Astrocyte (in vitro differentiated cells and primary cell): Measurements from ENCODE around the gene CELF4. TPM values are rescaled to one million over a fixed set of nuclear protein-coding genes. Genes with fewer than 3 reads are reported as not detected.

Experiments
- DNase-seq: peaks from one replicate; pipeline ENCODE4 v3.0.0-alpha.2; 2010; ENCODE audit warnings: low read depth
- FAIRE-seq: peaks from 2 replicates; lab custom pipeline; 2011; peaks lifted over from hg19 to GRCh38; lab: Jason Lieb, UNC
- H2AFZ ChIP-seq: 2 replicates; pipeline ENCODE4 v1.6.0; 2012; ENCODE audit warnings: low read depth, low read length, inconsistent platforms
- H3K27ac ChIP-seq: 2 replicates; pipeline ENCODE4 v1.5.1; 2011; ENCODE audit warnings: low read depth, low read length, inconsistent platforms
- H3K27me3 ChIP-seq: 2 replicates; pipeline ENCODE4 v1.6.0; 2011; ENCODE audit warnings: low read length, inconsistent platforms; ENCODE audit not compliant: insufficient read depth
- H3K36me3 ChIP-seq: 2 replicates; pipeline ENCODE4 v1.5.1; 2011; ENCODE audit warnings: low read length, inconsistent platforms; ENCODE audit not compliant: insufficient read depth
- H3K4me1 ChIP-seq: 2 replicates; pipeline ENCODE4 v1.5.1; 2011; ENCODE audit warnings: low read length, inconsistent platforms; ENCODE audit not compliant: insufficient read depth
- H3K4me2 ChIP-seq: 2 replicates; pipeline ENCODE4 v1.6.0; 2012; ENCODE audit warnings: low read length, inconsistent platforms
- H3K4me3 ChIP-seq: 2 replicates; pipeline ENCODE4 v1.5.1; 2011; ENCODE audit warnings: low read depth, mild to moderate bottlenecking, low read length, inconsistent platforms; ENCODE audit not compliant: insufficient read depth
- H3K79me2 ChIP-seq: 2 replicates; pipeline ENCODE4 v1.6.0; 2012; ENCODE audit warnings: mild to moderate bottlenecking, low read length, inconsistent platforms; ENCODE audit not compliant: insufficient read depth
- H3K9ac ChIP-seq: 2 replicates; pipeline ENCODE4 v1.6.0; 2012; ENCODE audit warnings: mild to moderate bottlenecking, low read length, inconsistent platforms
- H3K9me3 ChIP-seq: 2 replicates; pipeline ENCODE4 v1.5.1; 2012; ENCODE audit warnings: low read depth, mild to moderate bottlenecking, low read length, inconsistent platforms; ENCODE audit not compliant: insufficient read depth
- H4K20me1 ChIP-seq: 2 replicates; pipeline ENCODE4 v1.6.0; 2012; ENCODE audit warnings: low read length, inconsistent platforms; ENCODE audit not compliant: insufficient read depth
- H3K27ac Mint-ChIP-seq: one replicate; pipeline ENCODE4 v1.8.0; 2021; ENCODE audit warnings: mild to moderate bottlenecking, mixed read lengths; ENCODE audit not compliant: unreplicated experiment
- H3K27me3 Mint-ChIP-seq: one replicate; pipeline ENCODE4 v1.8.0; 2021; ENCODE audit warnings: low read depth, mixed read lengths; ENCODE audit not compliant: unreplicated experiment
- H3K36me3 Mint-ChIP-seq: one replicate; pipeline ENCODE4 v1.8.0; 2021; ENCODE audit warnings: low read depth, mixed read lengths; ENCODE audit not compliant: unreplicated experiment
- H3K4me1 Mint-ChIP-seq: one replicate; pipeline ENCODE4 v1.8.0; 2021; ENCODE audit warnings: low read depth, mixed read lengths; ENCODE audit not compliant: unreplicated experiment
- H3K4me3 Mint-ChIP-seq: one replicate; pipeline ENCODE4 v1.8.0; 2021; ENCODE audit warnings: mild to moderate bottlenecking, moderate library complexity, mixed read lengths; ENCODE audit not compliant: unreplicated experiment
- H3K9me3 Mint-ChIP-seq: one replicate; pipeline ENCODE4 v1.8.0; 2021; ENCODE audit warnings: mild to moderate bottlenecking, mixed read lengths; ENCODE audit not compliant: unreplicated experiment
- EZH2 ChIP-seq: IDR thresholded peaks from 2 replicates; pipeline ENCODE4 v1.6.1; 2012; ENCODE audit warnings: mild to moderate bottlenecking, low read length, inconsistent platforms; ENCODE audit not compliant: insufficient read depth
- total RNA-seq: library from RNA; stranded (reverse); gene quantifications from 2 replicates; pipeline ENCODE4 v1.2.1, GENCODE V29; 2021
- TF ChIP-seq, protein P1 (sequence below): IDR thresholded peaks from 2 replicates; pipeline ENCODE4 v1.5.1; 2011; ENCODE audit warnings: low read depth, mild to moderate bottlenecking, inconsistent platforms, low read length, moderate library complexity; ENCODE audit not compliant: insufficient read depth

Gene CELF4
- total RNA-seq, 1 donor from 2014 or later = 0.16 TPM

DNA sequence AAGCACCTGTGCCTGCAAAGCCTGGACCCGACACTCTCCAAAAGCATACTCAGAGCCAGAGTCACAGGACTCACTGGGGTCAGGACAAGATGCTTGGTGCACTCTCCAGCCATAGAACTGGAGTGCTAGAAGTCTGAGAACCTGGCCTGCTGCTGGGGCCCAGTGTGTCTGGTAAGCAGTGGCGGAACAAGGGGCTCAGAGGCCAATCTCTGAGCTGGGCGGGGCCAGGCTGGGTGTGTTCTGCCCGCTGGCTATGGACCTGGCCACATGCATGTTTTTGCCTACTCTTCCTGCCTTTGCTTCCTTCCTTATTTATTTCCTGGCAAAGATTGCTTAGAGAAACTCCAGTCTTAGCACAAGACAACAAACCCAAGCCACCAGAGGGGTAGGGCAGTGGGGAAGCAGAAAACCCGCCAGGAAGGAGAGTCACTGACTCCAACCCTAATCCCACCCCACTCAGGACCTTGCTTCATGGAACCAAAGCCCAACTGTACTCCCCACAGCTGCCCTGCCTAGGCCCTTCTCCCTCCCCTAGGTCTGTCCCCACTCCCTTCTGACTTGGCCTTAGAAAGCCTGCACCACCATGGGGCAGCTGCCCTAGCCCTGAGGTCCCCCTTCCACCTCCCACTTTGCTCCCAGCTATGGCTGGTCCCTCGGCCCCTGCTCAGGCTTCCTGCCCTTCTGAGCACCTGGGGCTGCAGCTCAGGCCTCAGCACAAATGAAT is 315.5 kb downstream of the CELF4 start:
- H3K9me3 Mint-ChIP-seq = peaks cover 3% of the 10 kb centered on the region
- Histone ChIP-seq H3K36me3 (no peaks in the 10 kb centered on the region), H3K27ac (no peak overlapping the region), H2AFZ (no peak overlapping the region), H3K4me3 (no peak overlapping the region), H3K4me2 (no peak overlapping the region), H3K79me2 (no peaks in the 10 kb centered on the region), H3K4me1 (peaks cover 3% of the 10 kb centered on the region), H3K9ac (no peak overlapping the region), H3K9me3 (no peaks in the 10 kb centered on the region), H3K27me3 (peaks cover 5% of the 10 kb centered on the region), H4K20me1 (no peaks in the 10 kb centered on the region)
- no peak overlapping the region for H3K4me3 Mint-ChIP-seq
- DNase-seq = no peak
- H3K27ac Mint-ChIP-seq = no peak overlapping the region
- H3K36me3 Mint-ChIP-seq = no peaks in the 10 kb centered on the region
- no peaks in the 10 kb centered on the region for H3K4me1 Mint-ChIP-seq
- TF ChIP-seq EZH2 = no peak
- TF ChIP-seq, protein P1, sequence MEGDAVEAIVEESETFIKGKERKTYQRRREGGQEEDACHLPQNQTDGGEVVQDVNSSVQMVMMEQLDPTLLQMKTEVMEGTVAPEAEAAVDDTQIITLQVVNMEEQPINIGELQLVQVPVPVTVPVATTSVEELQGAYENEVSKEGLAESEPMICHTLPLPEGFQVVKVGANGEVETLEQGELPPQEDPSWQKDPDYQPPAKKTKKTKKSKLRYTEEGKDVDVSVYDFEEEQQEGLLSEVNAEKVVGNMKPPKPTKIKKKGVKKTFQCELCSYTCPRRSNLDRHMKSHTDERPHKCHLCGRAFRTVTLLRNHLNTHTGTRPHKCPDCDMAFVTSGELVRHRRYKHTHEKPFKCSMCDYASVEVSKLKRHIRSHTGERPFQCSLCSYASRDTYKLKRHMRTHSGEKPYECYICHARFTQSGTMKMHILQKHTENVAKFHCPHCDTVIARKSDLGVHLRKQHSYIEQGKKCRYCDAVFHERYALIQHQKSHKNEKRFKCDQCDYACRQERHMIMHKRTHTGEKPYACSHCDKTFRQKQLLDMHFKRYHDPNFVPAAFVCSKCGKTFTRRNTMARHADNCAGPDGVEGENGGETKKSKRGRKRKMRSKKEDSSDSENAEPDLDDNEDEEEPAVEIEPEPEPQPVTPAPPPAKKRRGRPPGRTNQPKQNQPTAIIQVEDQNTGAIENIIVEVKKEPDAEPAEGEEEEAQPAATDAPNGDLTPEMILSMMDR = no peak
- FAIRE-seq = no peak
- H3K27me3 Mint-ChIP-seq = peaks cover 50% of the 10 kb centered on the region

DNA sequence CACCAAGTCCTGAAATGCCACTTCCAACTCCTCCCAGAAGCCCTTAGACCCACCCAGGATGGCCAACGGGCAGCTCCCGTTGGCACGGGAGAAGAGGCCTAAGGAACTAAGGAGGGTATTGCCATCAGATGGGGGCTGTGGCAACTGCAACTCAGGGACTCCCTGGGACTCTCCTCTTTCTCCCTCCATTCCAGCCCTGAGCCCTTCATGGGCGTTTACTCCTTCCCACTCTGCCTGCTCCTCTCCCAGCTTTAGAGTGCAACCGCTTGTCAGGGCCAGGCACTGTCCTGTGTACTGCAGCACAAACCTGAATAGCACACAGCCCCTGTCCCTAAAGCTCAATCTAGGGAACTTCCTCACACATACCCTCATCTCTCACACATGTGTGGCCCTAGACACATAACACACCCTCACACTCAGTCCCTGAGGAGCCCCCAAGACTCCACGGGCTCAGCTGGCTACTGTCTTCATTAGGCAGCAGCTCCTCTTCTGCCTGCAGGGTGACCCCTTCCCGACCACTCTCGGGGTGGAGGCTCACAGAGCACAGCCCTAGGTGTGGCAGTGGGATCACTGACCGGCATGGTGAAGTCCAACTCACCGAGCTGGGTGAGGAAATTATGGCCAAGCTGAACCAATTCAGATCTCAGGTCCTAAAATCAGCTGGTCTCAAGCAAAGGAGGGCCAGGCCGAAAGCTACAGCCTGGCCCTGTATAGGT is 316.3 kb downstream of the CELF4 start:
- H3K27me3 ChIP-seq = no peaks in the 10 kb centered on the region
- H4K20me1 ChIP-seq = no peaks in the 10 kb centered on the region
- Mint-ChIP-seq H3K9me3 (peaks cover 3% of the 10 kb centered on the region), H3K4me3 (no peak overlapping the region), H3K27me3 (peaks cover 48% of the 10 kb centered on the region), H3K27ac (no peak overlapping the region), H3K4me1 (no peaks in the 10 kb centered on the region), H3K36me3 (no peaks in the 10 kb centered on the region)
- no peaks in the 10 kb centered on the region for H3K9me3 ChIP-seq
- TF ChIP-seq EZH2 = no peak
- FAIRE-seq (no peak), DNase-seq (no peak)
- H3K27ac ChIP-seq = no peak overlapping the region
- no peak overlapping the region for H2AFZ ChIP-seq
- no peaks in the 10 kb centered on the region for H3K79me2 ChIP-seq
- H3K9ac ChIP-seq = no peak overlapping the region
- H3K4me2 ChIP-seq = no peak overlapping the region
- no peaks in the 10 kb centered on the region for H3K36me3 ChIP-seq
- H3K4me1 ChIP-seq = peaks cover 3% of the 10 kb centered on the region
- no peak overlapping the region for H3K4me3 ChIP-seq

DNA sequence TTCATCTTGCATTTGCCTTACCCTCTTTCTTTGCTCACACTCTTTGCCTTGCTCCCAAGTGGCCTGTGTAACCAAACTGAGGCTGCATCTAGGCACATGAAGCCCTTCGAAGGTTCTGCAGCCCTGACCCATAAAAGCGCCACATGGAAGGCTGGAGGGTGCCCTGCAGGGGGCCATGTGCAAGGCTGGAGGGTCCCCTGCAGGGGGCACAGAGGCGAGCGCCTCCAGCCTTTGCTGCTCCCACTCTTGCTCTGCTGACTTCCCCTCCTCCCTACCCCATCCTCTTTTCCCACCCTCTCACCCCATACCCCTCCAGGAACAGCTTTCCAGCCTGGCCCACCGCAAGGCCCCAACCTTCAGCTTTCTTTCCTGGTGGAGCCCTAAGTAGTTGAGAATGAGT is 317.3 kb downstream of the CELF4 start:
- no peak overlapping the region for H3K4me3 Mint-ChIP-seq
- Histone ChIP-seq H3K27ac (no peak overlapping the region), H4K20me1 (no peaks in the 10 kb centered on the region), H3K4me2 (no peak overlapping the region), H3K9ac (no peak overlapping the region), H3K4me3 (no peak overlapping the region), H3K9me3 (no peaks in the 10 kb centered on the region), H3K36me3 (no peaks in the 10 kb centered on the region), H2AFZ (no peak overlapping the region), H3K79me2 (no peaks in the 10 kb centered on the region), H3K27me3 (no peaks in the 10 kb centered on the region), H3K4me1 (peaks cover 1% of the 10 kb centered on the region)
- FAIRE-seq = no peak
- peaks cover 53% of the 10 kb centered on the region for H3K27me3 Mint-ChIP-seq
- no peaks in the 10 kb centered on the region for H3K4me1 Mint-ChIP-seq
- no peak for DNase-seq
- H3K27ac Mint-ChIP-seq = no peak overlapping the region
- no peaks in the 10 kb centered on the region for H3K36me3 Mint-ChIP-seq
- H3K9me3 Mint-ChIP-seq = peaks cover 3% of the 10 kb centered on the region
- TF ChIP-seq, protein P1 = no peak
- no peak for TF ChIP-seq EZH2
